Aorta (tissue), 5 donors: ENCODE measurements around the gene CXorf49B. TPM values are rescaled to one million over a fixed set of nuclear protein-coding genes. Genes with fewer than 3 reads are reported as not detected.
"Not testable (repeated sequence)": the region's sequence is repeated elsewhere in the genome, so short reads cannot be mapped to it uniquely, and the experiment has no call there.

ENCODE experiments used
- ATAC-seq: fragments of 200-7000 bp; cut with Tn5 transposase; one replicate; pipeline ENCODE4 v1.9.1; 2022; ENCODE audit warnings: moderate library complexity; ENCODE audit not compliant: low FRiP score
- DNase-seq, 2 donors: peaks; one replicate each; pipeline ENCODE4 v3.0.0-alpha.2; 2020
- H3K27ac ChIP-seq, 2 donors: one replicate each; pipeline ENCODE4 v1.5.1; 2013; ENCODE audit warnings: low read length in 2 of 2, mild to moderate bottlenecking in 2 of 2, moderate library complexity in 2 of 2, control low read depth in 1 of 2, inconsistent platforms in 1 of 2, low read depth in 1 of 2
- H3K27me3 ChIP-seq, 2 donors: one replicate each; pipeline ENCODE4 v1.6.1; 2013; ENCODE audit warnings: control low read depth in 1 of 2, low read length in 1 of 2, mild to moderate bottlenecking in 1 of 2, moderate library complexity in 1 of 2; ENCODE audit not compliant: insufficient read depth in 2 of 2, control insufficient read depth in 1 of 2
- H3K36me3 ChIP-seq, 2 donors: one replicate each; pipeline ENCODE4 v1.6.1; 2013; ENCODE audit warnings: control low read depth in 1 of 2, low read length in 1 of 2, mild to moderate bottlenecking in 1 of 2; ENCODE audit not compliant: insufficient read depth in 2 of 2, control insufficient read depth in 1 of 2
- H3K4me1 ChIP-seq, 2 donors: one replicate each; pipeline ENCODE4 v1.6.1; 2013; ENCODE audit warnings: low read length in 2 of 2, control low read depth in 1 of 2, mild to moderate bottlenecking in 1 of 2, moderate library complexity in 1 of 2; ENCODE audit not compliant: insufficient read depth in 2 of 2, control insufficient read depth in 1 of 2
- H3K4me3 ChIP-seq, 2 donors: one replicate each; pipeline ENCODE4 v1.5.1; 2013; ENCODE audit warnings: low read length in 2 of 2, control low read depth in 1 of 2, mild to moderate bottlenecking in 1 of 2
- H3K9me3 ChIP-seq: one replicate; pipeline ENCODE4 v1.6.1; 2013; ENCODE audit warnings: mild to moderate bottlenecking, low read length; ENCODE audit not compliant: control insufficient read depth
- WGBS, 2 donors: extraction: QIAGEN DNeasy Blood & Tissue Kit; methylation state at CpG; one replicate each; pipeline ENCODE4 v1.1.7; 2013; 5-methylcytosine and 5-hydroxymethylcytosine counted together
- intact Hi-C, 2 donors: fragments of 100-400 bp; cut with DNase I; formaldehyde crosslinking; loops; one replicate each; pipeline versions ENCODE4 v1.14.2 to v1.15.0; 2022
- long read RNA-seq, 2 donors: library from polyadenylated mRNA; unstranded; transcript quantifications; one replicate each; pipeline ENCODE4 v2.0.0, GENCODE V29; 2020 to 2021
- polyA plus RNA-seq, 2 donors: library from polyadenylated mRNA; stranded (reverse); fragments of 200-250 nt; gene quantifications; one replicate each; pipeline ENCODE4 v1.2.3, GENCODE V29; 2013
- total RNA-seq, 2 donors: library from RNA; stranded (reverse); fragmentation: NEBNext Ultra II Directional; extraction: Animal tissue kit (Norgen Biotek cat#: 25700); gene quantifications; one replicate each; pipeline ENCODE4 v1.2.1, GENCODE V29; 2021
- donor health status: healthy with polysubstance abuse.
- donor health status: Bipolar disorder and iron deficiency.
- donor health status: DM: no; HTN: no; CAD: no.
- donor health status: DM: no; HTN: no; CAD: no.
- donor health status: DM: yes; HTN: yes; CAD: no.

CXorf49B gene
- total RNA-seq (not detected), polyA plus RNA-seq (not detected)
- long read RNA-seq, donor 1, partial matches to known transcripts = 0 of 1 reads
- long read RNA-seq, donor 1, other reads (novel, unspliced or antisense) = 0 of 1 reads
- long read RNA-seq, donor 2 = 0 reads

- H3K4me3 ChIP-seq, DNase-seq, ATAC-seq, H3K27ac ChIP-seq, intact Hi-C loops, H3K4me1 ChIP-seq, H3K36me3 ChIP-seq, H3K27me3 ChIP-seq, H3K9me3 ChIP-seq: not testable (repeated sequence)
- WGBS, 2 donors = no CpG with 5 or more reads among the region's 34 CpGs
Observed at GRCh38 chrX:71763049-71763448, at the start of gene CXorf49B. Gene CXorf49B, plus strand, starts transcription at chrX:71763349. Its CDS starts 75 bp downstream, at chrX:71763424.

DNA sequence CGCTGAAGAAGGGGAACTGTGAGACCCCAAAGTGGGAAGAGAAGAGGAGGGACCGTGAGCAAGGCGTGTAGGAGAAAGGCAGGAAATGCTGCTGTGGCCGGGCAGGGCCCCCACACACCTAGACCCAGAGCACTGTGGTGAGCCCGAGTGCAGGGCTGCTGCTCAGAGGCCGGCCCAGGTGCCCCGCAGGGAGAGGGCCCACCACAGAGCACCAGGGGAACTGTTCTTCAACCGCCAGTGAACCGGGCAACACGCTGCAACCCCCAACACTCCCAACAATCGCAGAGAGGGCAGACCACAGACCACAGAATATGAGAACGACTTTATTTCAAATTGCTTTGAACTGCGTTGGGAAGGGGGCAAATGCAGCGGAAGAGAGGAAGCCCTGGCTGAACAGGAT lies 49.1 kb upstream of the CXorf49B start:
- WGBS, 2 donors = no CpG with 5 or more reads among the region's 14 CpGs
- H3K27me3 ChIP-seq, H3K36me3 ChIP-seq, H3K9me3 ChIP-seq, DNase-seq, H3K4me3 ChIP-seq, H3K4me1 ChIP-seq, ATAC-seq, H3K27ac ChIP-seq, intact Hi-C loops: not testable (repeated sequence)

GRCh38 chrX:71715551-71715950 lies 47.6 kb upstream of the CXorf49B start:
- ATAC-seq, intact Hi-C loops: not testable (repeated sequence)
- no CpG with 5 or more reads among the region's 8 CpGs for WGBS, 2 donors

DNA sequence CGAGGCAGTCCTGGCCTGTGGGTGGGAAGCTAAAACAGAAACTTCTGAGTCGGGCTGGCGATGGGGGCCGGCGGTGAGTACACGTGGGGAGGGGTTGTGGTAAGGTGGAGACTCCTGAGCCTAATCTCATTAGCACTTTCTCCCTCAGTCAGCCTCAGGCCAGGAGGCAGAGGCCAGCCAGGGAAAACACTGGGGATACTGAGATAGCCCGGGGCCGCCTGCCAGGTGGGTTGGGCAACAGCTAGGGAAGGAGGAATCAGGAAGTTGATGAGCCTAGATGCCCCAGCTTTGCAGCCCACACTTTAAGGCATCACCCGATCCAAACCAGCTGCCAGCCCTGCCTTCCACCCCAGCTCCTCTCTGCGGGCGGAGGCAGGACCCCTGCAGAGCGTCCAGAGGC lies 46.8 kb upstream of the CXorf49B start:
- H3K36me3 ChIP-seq, H3K4me1 ChIP-seq, DNase-seq, H3K27me3 ChIP-seq, intact Hi-C loops, ATAC-seq, H3K4me3 ChIP-seq, H3K27ac ChIP-seq, H3K9me3 ChIP-seq: not testable (repeated sequence)
- no CpG with 5 or more reads among the region's 12 CpGs for WGBS, 2 donors

More at GRCh38 chrX:71715551-71715950, 47.6 kb upstream of the CXorf49B start:
- H3K27ac ChIP-seq, DNase-seq, H3K4me3 ChIP-seq, H3K27me3 ChIP-seq, H3K9me3 ChIP-seq, H3K36me3 ChIP-seq, H3K4me1 ChIP-seq: not testable (repeated sequence)

- H3K9me3 ChIP-seq, H3K4me1 ChIP-seq, H3K36me3 ChIP-seq, intact Hi-C loops, H3K4me3 ChIP-seq, ATAC-seq, H3K27me3 ChIP-seq, H3K27ac ChIP-seq, DNase-seq: not testable (repeated sequence)
- WGBS, 2 donors = no CpG with 5 or more reads among the region's 30 CpGs
Observed at GRCh38 chrX:71718185-71718584, 45.0 kb upstream of the CXorf49B start, which contains the start of gene CXorf49. Gene CXorf49, minus strand, starts transcription at chrX:71718285. Its CDS starts 134 bp downstream, at chrX:71718151.

- 95% methylated on average over 10 of the region's 30 CpGs; no CpG with 5 or more reads in 1 of the 2 donors for WGBS, 2 donors
- H3K4me1 ChIP-seq, ATAC-seq, H3K27me3 ChIP-seq, H3K27ac ChIP-seq, intact Hi-C loops, H3K9me3 ChIP-seq, H3K4me3 ChIP-seq, H3K36me3 ChIP-seq: not testable (repeated sequence)
- DNase-seq = peak; percentile 6 to 67
Observed at GRCh38 chrX:71719195-71719594, 44.0 kb upstream of the CXorf49B start.

- DNase-seq, H3K4me1 ChIP-seq, H3K27ac ChIP-seq, H3K9me3 ChIP-seq, intact Hi-C loops, H3K27me3 ChIP-seq, ATAC-seq, H3K4me3 ChIP-seq, H3K36me3 ChIP-seq: not testable (repeated sequence)
- no CpG with 5 or more reads among the region's 20 CpGs for WGBS, 2 donors
Observed at GRCh38 chrX:71720289-71720886, 42.8 kb upstream of the CXorf49B start.

- no CpG with 5 or more reads among the region's 20 CpGs for WGBS, 2 donors
- H3K4me1 ChIP-seq, intact Hi-C loops, ATAC-seq, H3K27ac ChIP-seq, H3K36me3 ChIP-seq, DNase-seq, H3K27me3 ChIP-seq, H3K9me3 ChIP-seq, H3K4me3 ChIP-seq: not testable (repeated sequence)
Observed at GRCh38 chrX:71760688-71761281, 2.4 kb upstream of the CXorf49B start.

- H3K27ac ChIP-seq, H3K9me3 ChIP-seq, H3K27me3 ChIP-seq, intact Hi-C loops, H3K4me1 ChIP-seq, DNase-seq, H3K4me3 ChIP-seq, H3K36me3 ChIP-seq, ATAC-seq: not testable (repeated sequence)
- no CpG with 5 or more reads among the region's 11 CpGs for WGBS, 2 donors
Observed at GRCh38 chrX:71764832-71765231, 1.7 kb downstream of the CXorf49B start.
